Measurements from ENCODE around the gene TTC39C.

DNA sequence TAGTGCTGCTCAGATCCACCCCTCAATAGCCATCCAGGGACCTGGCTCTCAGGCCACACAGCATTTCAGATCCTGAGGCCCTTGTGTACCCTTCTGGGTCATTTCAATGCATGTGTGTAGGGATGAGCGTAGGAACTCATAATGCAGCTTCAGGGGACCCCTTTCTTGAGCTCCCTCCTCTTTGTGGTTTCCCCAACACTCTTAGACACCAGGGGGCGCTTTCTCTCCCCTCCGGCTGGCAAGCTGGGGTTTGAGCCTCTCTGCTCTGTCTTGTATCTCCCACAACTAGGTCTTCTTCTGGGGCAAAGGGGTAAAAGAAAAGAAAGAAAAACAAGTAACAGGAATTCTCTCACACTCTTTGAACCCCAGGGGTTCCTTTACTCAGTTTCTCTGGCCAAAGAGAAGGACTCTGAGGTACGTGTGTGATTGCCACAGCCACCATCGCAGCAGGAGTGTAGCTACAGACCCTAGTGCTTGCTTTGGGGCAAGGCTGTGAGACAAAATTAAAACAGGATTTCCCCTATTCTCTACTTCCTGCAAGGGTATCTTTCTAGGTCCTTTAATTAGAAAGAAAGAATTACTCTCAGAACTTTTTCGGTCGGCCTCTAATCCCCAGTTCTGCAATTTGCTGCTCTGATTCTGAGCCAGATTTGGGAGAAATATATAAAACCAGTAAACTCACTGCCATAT lies 162.3 kb downstream of the TTC39C start:
- TF ChIP-seq CTCF (IDR thresholded peaks at IDR 0.05; ENCODE audit: borderline replicate concordance, extremely low read depth, low read length, poor library complexity, severe bottlenecking) (peak; percentile 73), EZH2 (IDR thresholded peaks at IDR 0.05; ENCODE audit: borderline replicate concordance, low read depth, low read length, severe bottlenecking) (no peak)

All from DND-41 (cell line).